RCC 7860 (cell line): ENCODE results near the gene FRMPD4.

Experiments
- DNase-seq: peaks from one replicate; pipeline ENCODE4 v3.0.0-alpha.2; 2015; ENCODE audit warnings: low spot score
- FAIRE-seq: peaks from 2 replicates; lab custom pipeline; 2012; peaks lifted over from hg19 to GRCh38; lab: Jason Lieb, UNC

FRMPD4 gene

DNA sequence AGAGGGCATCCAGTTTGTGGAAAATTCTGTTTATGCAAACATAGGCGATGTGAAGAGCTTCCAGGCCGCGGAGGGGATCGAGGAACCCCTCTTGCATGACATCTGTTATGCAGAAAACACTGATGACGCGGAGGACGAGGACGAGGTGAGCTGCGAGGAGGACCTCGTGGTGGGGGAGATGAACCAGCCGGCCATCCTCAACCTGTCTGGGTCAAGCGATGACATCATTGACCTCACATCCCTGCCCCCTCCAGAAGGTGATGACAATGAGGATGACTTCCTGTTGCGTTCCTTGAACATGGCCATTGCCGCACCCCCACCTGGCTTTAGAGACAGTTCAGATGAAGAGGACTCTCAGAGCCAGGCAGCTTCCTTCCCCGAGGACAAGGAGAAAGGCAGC, 578.3 kb downstream of the FRMPD4 start:
- FAIRE-seq (no peak), DNase-seq (no peak)

DNA sequence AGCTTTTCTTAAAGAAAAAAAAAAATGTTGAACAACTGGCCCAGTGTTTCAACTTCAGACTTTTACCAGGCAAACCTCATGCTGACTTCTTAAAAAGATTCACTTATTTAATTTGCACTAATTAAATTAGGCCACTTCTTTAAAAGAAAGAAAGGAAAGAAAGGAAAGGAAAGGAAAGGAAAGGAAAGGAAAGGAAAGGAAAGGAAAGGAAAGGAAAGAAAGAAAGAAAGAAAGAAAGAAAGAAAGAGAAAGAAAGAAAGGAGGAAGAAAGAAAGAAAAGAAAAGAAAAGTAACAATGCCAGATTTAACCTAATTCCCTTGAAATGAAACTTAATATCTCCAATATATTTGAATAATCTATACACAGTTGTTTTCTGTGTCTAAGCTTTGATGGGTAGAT, 581.6 kb downstream of the FRMPD4 start:
- DNase-seq (no peak), FAIRE-seq (no peak)

DNA sequence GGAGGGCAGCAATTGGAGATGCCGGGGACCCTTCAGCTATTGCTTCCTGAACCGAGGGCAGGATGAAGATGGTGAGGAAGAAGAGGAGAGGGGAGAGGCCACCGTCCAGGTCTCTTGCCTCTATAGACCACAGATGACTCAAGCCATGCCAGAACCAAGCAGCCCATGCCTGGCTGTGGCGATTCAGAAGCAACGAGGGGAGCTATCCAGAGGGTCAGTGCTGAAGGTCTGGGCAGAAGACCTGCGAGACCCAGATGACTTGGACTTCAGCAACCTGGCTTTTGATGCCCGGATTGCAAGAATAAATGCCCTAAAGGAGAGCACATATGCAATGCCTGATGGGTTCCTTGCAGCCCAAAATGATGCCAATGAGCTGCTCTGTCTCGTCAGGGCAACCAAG, 582.8 kb downstream of the FRMPD4 start:
- FAIRE-seq (no peak), DNase-seq (no peak)

DNA sequence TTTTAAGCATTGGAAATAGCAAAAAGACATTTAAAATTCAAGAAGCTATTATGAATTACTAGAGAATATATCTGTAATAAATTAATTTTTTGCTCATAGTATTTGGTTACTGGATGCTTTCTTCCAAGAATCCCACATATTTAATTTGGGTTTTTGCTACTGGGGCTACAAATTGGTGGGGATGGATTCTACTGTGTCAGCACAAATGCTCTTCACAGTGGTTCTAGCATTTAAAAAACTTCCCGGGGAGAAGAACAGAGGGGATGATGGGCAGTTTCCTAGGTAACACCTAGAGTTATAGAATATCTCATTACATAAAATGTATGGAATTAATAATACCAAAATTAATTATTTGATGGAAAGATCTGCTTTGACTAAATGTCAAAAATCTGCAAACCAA, 584.0 kb downstream of the FRMPD4 start:
- FAIRE-seq: no peak
- no peak for DNase-seq

DNA sequence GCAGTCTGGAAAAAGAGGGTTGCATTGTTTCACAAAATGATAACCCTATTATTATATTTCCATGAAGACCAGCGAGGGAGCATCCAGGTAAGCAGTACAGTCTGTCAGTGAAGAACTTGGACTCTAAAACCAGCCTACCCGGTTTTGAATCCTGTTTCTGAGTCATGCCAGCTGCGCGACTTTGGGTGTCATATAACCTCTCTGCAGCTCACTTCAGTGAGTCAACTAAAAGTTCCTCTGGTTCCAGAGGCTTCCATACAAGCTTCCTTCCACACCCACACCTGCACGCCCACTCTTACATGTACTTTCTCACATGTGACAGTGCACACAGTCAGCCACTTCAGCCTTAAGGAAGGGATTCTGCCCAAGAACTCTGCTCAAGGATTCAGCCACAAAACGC, 603.1 kb downstream of the FRMPD4 start:
- DNase-seq: no peak
- FAIRE-seq: no peak

DNA sequence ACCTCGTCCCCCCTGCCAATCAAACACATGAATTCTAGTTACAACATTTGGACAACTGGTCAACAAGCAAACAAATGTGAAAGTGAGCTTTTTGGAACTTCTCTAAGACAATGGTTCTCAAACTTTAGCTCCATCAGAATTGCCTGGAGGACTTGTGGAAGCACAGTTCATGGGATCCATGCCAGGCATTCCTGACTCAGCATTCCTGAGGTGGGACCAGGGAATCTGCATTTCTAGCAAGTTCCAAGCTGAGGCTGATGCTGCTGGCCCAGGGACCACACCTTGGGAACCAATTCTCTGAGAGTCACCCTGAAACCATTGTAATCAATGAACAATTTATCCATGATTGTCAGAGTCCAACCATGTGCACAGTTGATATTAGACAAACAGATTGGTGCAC, 609.2 kb downstream of the FRMPD4 start:
- FAIRE-seq (no peak), DNase-seq (no peak)

DNA sequence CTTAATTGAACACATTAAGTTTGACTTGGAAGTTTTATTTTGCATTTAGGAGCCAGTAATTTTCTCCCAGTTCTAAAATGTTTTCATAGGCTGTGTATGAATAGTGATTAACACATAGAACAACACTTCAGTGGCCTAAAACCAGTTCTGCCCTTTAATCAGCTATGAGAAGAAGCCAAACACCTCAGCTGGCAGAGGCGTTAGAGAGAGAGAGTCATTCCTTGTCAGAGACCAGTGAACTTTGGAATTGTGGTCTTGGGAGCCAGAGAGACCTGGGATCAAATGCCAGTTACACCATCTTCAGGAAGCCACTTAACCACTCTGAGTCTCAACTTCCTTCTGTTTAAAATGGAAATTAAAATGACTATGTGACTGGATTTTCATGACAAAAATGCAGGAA, 613.6 kb downstream of the FRMPD4 start:
- no peak for FAIRE-seq
- no peak for DNase-seq

DNA sequence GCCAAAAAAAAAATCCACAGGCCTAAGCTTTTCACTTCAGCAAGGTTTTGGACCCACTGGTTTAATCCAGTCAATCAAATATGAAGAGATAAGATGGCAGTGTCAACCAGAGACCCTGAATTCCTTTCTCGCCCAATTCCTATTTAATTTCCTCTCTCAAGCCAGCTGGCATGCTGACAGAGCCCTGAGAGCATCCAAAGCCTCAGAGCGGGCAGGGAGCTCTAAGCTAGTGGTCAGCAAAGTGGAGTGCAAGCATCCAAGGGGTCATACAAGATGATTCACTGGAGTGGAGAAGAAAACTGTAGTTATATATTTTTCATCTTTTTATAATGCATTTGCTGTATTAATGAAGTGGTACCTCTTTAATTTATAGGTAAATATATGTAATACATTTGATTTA, 615.1 kb downstream of the FRMPD4 start:
- no peak for FAIRE-seq
- DNase-seq: no peak

DNA sequence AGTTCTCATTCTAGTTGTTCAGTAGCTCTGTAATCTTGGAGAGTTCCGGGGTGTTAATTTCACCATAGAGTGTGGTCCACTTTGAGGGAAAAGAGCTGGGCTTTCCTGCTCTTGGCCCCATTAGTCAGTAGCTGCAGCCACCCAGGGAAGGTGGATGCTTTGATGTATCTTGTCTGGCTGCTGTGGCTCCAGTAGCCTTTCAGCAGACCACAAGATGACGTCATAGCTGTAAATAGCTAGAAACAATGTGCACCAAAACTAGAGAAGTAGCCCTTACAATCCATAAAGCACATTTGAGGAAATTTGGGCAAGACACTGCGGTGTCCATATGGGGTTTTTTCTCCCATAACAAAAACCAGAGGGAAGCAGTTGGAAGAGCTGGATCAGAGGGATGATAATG, 620.0 kb downstream of the FRMPD4 start:
- FAIRE-seq (no peak), DNase-seq (no peak)

DNA sequence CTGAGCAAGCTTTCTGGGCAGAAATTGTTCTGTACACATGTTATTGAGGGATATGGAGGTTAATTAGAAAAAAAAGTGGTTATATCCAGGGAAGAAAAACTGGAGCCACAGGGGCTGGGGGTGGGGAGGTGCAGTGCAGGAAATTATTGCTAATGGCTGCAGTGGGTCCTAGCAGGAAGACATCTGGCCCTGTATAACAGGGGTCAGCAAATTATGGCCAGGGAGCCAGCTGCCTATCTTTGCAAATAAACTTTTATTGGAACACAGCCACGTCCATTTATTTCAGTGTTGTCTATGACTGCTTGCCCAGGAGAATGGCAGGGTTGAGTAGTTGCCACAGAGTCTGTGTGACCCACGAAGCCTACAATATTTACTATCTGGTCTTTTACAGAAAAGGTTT, 629.6 kb downstream of the FRMPD4 start:
- DNase-seq (no peak), FAIRE-seq (no peak)

DNA sequence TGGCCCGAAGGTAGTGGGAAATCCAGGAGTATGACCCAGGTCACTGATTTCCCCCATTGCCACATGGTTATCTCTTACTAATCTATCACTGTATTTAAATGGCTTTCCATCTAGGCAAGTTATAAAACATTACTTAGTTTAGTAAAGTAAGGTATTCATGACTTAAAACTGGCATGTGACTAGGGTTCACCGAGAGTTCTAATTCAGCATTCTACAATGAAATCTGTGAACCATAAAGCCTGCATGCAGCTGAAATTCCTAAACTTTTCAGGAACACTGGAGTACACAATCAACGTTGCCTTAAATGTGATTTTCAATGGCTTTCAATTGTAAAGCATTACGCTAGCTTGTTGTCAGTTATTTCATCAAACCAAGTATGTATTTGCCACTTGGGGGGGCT, 630.2 kb downstream of the FRMPD4 start:
- DNase-seq (no peak), FAIRE-seq (no peak)

DNA sequence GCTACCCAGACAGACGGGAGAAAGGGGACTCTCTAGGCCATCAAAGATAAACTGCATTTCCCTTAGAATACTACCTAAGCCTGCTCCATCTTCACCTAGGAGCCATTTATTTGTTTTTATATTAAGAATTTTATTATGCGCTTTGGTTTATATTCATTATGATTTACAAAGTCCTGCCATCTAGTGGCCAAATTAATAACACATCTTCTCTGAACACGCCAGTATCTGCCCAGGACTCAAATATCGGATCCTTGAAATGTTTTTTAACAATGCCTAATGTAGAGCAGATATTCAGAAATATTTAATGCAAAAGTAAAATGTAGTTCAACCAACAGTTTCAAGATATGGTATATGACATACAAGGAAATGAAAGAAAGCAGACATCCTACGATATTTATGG, 632.2 kb downstream of the FRMPD4 start:
- DNase-seq (no peak), FAIRE-seq (peak; percentile 83)

DNA sequence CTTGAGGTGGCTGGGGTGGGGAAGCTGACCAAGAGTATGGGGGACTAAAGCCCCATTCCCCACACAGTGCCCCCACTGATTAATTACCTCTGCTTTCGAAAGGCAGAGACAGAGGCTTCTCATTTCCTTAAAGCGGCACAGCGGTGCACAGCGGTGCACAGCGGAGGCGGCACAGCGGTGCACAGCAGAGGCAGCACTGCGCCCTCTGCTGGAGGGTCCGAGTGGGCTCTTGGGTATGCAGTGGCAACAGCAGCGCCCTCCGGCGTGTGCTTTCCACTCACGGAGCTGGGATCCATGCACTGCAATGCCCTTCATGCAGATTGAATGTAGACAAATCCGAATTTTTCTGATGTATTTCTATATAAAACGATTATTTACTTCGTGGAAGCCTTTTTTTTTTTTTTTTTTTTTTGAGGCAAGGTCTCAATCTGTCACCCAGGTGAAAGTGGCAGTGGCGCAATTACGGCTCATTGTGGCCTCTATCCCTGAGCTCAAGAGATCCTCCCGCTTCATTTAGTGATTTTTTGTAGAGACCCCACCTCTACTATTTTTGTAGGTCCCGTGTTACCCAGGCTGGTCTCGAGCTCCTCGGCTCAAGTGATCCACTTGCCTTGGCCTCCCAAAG, 633.3 kb downstream of the FRMPD4 start:
- FAIRE-seq: no peak
- DNase-seq: no peak
